ENCODE data around the gene TMEM225. TPM values are rescaled to one million over a fixed set of nuclear protein-coding genes. Genes with fewer than 3 reads are reported as not detected.

Gene TMEM225, protein sequence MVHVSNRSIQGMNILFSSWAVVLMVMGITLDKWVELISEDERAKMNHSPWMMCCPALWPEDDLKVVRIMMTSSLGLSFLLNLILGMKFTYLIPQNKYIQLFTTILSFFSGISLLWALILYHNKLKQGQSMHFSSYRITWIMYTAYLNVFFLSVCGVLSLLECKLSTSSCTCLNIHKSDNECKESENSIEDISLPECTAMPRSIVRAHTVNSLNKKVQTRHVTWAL
- total RNA-seq = not detected in 2 replicates

DNA sequence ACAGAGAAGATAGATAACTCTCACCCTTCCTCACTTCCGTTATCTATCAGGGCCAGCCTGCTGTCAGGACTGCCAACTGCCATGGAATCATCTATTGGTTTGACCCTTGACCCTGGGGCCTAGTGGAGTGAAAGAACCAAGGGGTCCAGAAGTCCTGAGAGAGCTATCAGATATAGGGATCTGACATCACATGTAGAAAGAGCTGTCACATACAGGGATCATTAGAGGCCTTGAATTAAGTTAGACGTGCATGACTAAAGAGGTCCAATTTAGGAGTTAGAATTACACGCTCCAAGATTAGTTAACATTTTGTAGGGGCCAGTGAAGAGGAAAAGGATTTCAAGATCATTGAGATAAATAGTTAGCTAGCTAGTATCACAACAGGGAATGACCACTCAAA lies at the start of gene TMEM225:
Gene TMEM225 (minus strand): TSS at position 101 of the 400 bp plus-strand sequence. CDS start 245 bp downstream, outside the sequence.
- DNase-seq (ENCODE audit: low read depth) (no peak), FAIRE-seq (no peak)
- TF ChIP-seq, protein P1, sequence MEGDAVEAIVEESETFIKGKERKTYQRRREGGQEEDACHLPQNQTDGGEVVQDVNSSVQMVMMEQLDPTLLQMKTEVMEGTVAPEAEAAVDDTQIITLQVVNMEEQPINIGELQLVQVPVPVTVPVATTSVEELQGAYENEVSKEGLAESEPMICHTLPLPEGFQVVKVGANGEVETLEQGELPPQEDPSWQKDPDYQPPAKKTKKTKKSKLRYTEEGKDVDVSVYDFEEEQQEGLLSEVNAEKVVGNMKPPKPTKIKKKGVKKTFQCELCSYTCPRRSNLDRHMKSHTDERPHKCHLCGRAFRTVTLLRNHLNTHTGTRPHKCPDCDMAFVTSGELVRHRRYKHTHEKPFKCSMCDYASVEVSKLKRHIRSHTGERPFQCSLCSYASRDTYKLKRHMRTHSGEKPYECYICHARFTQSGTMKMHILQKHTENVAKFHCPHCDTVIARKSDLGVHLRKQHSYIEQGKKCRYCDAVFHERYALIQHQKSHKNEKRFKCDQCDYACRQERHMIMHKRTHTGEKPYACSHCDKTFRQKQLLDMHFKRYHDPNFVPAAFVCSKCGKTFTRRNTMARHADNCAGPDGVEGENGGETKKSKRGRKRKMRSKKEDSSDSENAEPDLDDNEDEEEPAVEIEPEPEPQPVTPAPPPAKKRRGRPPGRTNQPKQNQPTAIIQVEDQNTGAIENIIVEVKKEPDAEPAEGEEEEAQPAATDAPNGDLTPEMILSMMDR (IDR thresholded peaks at IDR 0.05; ENCODE audit: insufficient read depth, low read length, severe bottlenecking) = no peak
- H3K4me3 ChIP-seq (ENCODE audit: low read depth, low read length) = no peak within 1 kb of the TSS
- no peaks in the 10 kb centered on the region for H3K27me3 ChIP-seq (ENCODE audit: control insufficient read depth, insufficient read depth, low read length)
- no peaks in the 10 kb centered on the region for H3K36me3 ChIP-seq (ENCODE audit: control insufficient read depth, insufficient read depth, low read length)

DNA sequence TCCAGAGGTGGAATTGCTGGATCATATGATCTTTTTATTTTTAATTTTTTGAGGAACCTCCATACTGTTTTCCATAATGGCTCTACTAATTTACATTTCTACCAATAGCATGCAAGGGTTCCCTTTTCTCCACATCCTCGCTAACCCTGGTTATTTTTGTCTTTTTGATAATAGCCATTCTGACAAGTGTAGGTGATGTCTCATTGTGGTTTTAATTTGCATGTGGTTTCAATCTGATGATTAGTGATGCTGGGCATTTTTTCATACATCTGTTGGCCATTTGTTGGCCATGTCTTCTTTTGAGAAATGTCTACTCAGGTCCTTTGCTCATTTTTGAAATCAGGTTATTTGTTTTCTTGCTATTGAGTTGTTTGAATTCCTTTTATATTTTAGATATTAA lies 38.6 kb upstream of the TMEM225 start:
- TF ChIP-seq, protein P1 (IDR thresholded peaks at IDR 0.05; ENCODE audit: insufficient read depth, low read length, severe bottlenecking) = no peak
- FAIRE-seq = no peak
- H3K36me3 ChIP-seq (ENCODE audit: control insufficient read depth, insufficient read depth, low read length) = no peaks in the 10 kb centered on the region
- H3K27me3 ChIP-seq (ENCODE audit: control insufficient read depth, insufficient read depth, low read length) = no peaks in the 10 kb centered on the region
- H3K4me3 ChIP-seq (ENCODE audit: low read depth, low read length) = no peak overlapping the region
- peak; percentile 1 for DNase-seq (ENCODE audit: low read depth)

DNA sequence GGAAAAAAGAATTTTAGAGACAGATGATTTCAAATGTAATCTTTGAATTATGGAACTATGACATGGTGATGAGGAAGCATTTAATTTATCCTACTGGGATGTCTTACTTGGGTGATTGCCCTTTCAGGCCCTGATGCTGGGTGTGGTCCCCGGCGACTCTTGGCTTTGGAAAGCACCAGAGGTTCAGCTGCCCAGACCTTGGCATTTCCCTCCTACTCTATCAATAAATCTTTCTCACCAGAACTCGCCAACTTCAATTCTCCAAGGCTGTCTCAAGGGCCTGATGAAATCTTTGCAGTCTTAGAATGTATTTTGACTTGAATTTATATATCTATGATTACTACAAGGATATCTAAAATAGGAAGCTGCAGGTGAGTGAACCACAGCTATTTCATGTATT lies 35.5 kb upstream of the TMEM225 start:
- TF ChIP-seq, protein P1 (IDR thresholded peaks at IDR 0.05; ENCODE audit: insufficient read depth, low read length, severe bottlenecking) = no peak
- Histone ChIP-seq H3K27me3 (ENCODE audit: control insufficient read depth, insufficient read depth, low read length) (no peaks in the 10 kb centered on the region), H3K36me3 (ENCODE audit: control insufficient read depth, insufficient read depth, low read length) (no peaks in the 10 kb centered on the region), H3K4me3 (ENCODE audit: low read depth, low read length) (no peak overlapping the region)
- DNase-seq (ENCODE audit: low read depth) = no peak
- no peak for FAIRE-seq

DNA sequence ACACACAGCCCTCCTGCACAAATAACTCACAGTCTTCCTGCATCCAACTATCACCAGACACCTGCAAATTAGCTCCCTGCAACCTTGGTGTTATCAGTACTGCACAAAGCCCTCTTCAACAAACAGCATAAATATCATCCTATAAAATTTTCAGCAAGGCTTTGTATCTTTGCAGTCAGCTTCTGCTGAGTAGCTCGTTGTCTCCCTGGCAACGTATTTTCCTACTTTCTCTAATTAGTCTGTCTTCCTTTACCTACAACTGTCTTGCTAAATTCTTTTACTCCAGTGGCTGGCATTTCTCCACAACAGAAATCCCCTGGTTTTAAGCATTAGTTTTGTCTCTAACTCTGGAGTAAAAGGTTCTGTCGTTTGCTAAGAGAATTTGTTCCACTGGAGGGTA lies 20.4 kb upstream of the TMEM225 start:
- no peak for DNase-seq (ENCODE audit: low read depth)
- Histone ChIP-seq H3K27me3 (ENCODE audit: control insufficient read depth, insufficient read depth, low read length) (no peaks in the 10 kb centered on the region), H3K4me3 (ENCODE audit: low read depth, low read length) (no peak overlapping the region), H3K36me3 (ENCODE audit: control insufficient read depth, insufficient read depth, low read length) (no peaks in the 10 kb centered on the region)
- FAIRE-seq = no peak
- TF ChIP-seq, protein P1 (IDR thresholded peaks at IDR 0.05; ENCODE audit: insufficient read depth, low read length, severe bottlenecking) = no peak

DNA sequence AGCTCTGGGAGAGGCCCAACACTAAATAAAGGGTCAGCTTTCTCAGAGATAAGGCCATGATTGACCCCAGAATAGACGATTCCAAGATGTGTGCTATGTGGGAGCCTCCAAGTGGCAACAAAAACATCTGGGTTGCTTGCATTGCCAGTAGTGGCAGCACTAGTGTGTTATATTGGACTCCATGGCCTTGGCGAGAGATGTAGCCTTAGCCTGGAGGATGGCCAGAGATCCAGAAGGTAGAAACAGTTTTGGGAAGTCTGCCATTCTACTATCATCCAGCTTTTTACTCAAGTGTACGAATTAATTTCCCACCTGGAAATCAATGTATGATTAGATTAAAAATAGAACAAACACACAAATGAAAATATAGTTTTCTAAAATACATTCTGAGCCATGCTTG lies 19.5 kb upstream of the TMEM225 start:
- H3K36me3 ChIP-seq (ENCODE audit: control insufficient read depth, insufficient read depth, low read length) = no peaks in the 10 kb centered on the region
- no peaks in the 10 kb centered on the region for H3K27me3 ChIP-seq (ENCODE audit: control insufficient read depth, insufficient read depth, low read length)
- FAIRE-seq = peak; percentile 91
- no peak for DNase-seq (ENCODE audit: low read depth)
- no peak overlapping the region for H3K4me3 ChIP-seq (ENCODE audit: low read depth, low read length)
- TF ChIP-seq, protein P1 (IDR thresholded peaks at IDR 0.05; ENCODE audit: insufficient read depth, low read length, severe bottlenecking) = no peak

DNA sequence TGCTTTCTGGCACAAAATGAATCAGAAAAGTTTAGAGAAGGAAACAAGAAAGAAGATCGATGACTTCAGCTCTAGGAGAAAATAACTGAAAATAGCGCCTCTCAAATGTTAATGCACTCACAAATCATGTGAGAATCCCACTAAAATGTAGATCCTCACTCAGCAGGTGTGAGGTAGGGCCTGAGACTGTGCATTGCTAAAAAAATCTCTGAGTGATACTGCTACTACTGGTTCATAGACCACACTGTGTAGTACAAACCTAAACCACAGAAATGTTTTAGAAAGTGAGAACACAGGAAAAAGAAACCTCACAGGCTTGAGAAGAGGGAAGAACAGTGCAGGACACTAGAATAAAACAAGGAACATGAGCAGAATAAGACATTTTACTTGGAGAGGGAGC lies 18.5 kb upstream of the TMEM225 start:
- DNase-seq (ENCODE audit: low read depth) (no peak), FAIRE-seq (no peak)
- Histone ChIP-seq H3K27me3 (ENCODE audit: control insufficient read depth, insufficient read depth, low read length) (no peaks in the 10 kb centered on the region), H3K36me3 (ENCODE audit: control insufficient read depth, insufficient read depth, low read length) (no peaks in the 10 kb centered on the region), H3K4me3 (ENCODE audit: low read depth, low read length) (no peak overlapping the region)
- TF ChIP-seq, protein P1 (IDR thresholded peaks at IDR 0.05; ENCODE audit: insufficient read depth, low read length, severe bottlenecking) = no peak

Measured in bronchial epithelial cell (primary cell).